ENCODE results near the gene MT1M.
"Not testable (repeated sequence)": the region's sequence is repeated elsewhere in the genome, so short reads cannot be mapped to it uniquely, and the experiment has no call there.

Gene MT1M

DNA sequence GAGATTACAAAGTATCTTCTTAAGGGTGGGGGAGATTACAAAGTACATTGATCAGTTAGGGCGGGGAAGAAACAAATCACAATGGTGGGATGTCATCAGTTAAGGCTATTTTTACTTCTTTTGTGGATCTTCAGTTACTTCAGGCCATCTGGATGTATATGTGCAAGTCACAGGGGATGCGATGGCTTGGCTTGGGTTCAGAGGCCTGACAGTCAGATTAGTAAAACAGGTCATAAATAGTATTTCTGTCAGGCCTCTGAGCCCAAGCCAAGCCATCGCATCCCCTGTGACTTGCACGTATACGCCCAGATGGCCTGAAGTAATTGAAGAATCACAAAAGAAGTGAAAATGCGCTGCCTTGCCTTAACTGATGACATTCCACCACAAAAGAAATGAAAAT lies 42.1 kb downstream of the MT1M start:
- H3K36me3 Mint-ChIP-seq (ENCODE audit: low read depth); H3K27ac Mint-ChIP-seq; H3K9me3 Mint-ChIP-seq; H3K4me3 Mint-ChIP-seq; intact Hi-C loops (cut with micrococcal nuclease): not testable (repeated sequence)
- Mint-ChIP-seq H3K4me1 (ENCODE audit: low read depth) (peaks cover 33% of the 10 kb centered on the region), H3K27me3 (peaks cover 83% of the 10 kb centered on the region)

DNA sequence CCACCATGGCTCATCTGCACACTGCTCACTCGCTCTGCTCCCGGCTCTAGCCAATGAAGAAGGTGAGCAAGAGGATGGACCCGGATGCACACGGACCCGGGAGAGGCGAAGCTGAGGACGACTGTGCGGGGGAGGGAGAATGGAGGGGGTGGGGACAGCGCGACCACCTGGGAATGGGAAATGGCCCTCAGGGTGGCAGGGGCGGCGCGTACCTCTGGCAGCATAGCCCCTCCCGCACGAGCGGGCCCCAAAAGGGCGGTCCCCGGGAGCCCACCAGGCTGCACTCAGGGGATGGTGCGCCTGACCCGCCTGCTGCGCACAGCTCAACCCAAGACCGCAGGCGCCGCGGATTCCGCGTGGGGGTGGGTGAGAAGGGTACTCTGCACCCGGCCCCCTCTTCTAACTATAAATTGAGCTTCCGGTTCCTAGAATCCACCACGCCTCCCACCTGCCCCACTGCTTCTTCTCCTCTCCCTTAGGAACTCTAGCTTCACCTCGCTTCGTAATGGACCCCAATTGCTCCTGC lies 43.3 kb downstream of the MT1M start:
- H3K4me1 Mint-ChIP-seq (ENCODE audit: low read depth) = peaks cover 25% of the 10 kb centered on the region
- intact Hi-C loops (cut with micrococcal nuclease) = no loop called here
- H3K27me3 Mint-ChIP-seq = peaks cover 71% of the 10 kb centered on the region
- H3K9me3 Mint-ChIP-seq = no peaks in the 10 kb centered on the region
- H3K4me3 Mint-ChIP-seq = no peak overlapping the region
- no peaks in the 10 kb centered on the region for H3K36me3 Mint-ChIP-seq (ENCODE audit: low read depth)
- no peak overlapping the region for H3K27ac Mint-ChIP-seq

DNA sequence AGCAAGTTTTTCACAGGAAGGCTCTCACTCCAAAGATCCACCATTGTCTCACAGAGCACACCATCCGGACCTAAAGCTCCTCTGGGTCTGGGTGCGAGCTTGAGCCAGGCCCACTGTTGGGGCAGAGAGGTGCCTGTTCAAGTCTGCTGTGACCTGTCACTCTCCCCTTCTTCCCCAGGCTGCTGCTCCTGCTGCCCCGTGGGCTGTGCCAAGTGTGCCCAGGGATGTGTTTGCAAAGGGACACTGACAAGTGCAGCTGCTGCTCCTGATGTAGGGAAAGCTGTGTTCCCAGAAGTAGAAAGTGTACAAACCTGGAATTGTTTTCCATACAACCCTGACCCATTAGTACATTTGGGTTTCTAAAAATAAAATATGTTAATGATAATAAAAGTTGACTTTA lies 45.0 kb downstream of the MT1M start:
- Mint-ChIP-seq H3K9me3 (no peaks in the 10 kb centered on the region), H3K27me3 (peaks cover 66% of the 10 kb centered on the region), H3K27ac (no peak overlapping the region), H3K36me3 (ENCODE audit: low read depth) (no peaks in the 10 kb centered on the region), H3K4me1 (ENCODE audit: low read depth) (peaks cover 34% of the 10 kb centered on the region), H3K4me3 (no peak overlapping the region)
- intact Hi-C loops (cut with micrococcal nuclease) = no loop called here

DNA sequence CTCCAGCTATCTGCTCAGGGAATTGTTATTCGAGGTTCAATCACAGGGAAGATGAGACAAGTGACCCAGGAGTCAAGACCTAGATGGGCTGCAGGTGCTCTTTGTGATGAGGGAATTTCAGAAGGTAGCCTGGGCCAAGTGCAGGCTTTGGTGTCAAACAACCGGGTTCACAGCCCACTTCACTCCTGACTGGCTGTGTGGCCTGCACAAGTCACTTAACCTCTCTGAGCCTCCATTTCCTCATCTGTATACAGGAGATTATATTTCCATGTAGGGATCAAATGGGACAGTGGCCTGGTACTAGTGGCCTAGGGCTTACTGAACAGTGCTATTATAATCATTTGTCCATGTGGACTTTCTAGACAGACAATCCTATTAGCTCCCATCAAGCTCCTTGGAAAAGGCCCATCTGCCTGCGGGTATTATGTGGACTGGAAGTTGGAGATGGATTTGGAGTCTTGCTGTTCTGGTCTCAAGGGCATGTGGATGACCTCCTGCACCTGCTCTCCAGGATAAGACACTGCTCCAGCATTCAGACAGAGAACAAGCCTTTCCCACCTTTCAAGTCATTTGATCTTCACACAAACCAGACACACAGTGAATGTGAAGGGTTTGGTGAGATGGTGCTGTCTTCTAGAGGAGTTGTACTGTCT lies 46.7 kb downstream of the MT1M start:
- Mint-ChIP-seq H3K9me3 (no peaks in the 10 kb centered on the region), H3K27ac (no peak overlapping the region), H3K27me3 (peaks cover 49% of the 10 kb centered on the region), H3K4me3 (no peak overlapping the region), H3K36me3 (ENCODE audit: low read depth) (no peaks in the 10 kb centered on the region), H3K4me1 (ENCODE audit: low read depth) (peaks cover 46% of the 10 kb centered on the region)
- intact Hi-C loops (cut with micrococcal nuclease) = no loop called here

DNA sequence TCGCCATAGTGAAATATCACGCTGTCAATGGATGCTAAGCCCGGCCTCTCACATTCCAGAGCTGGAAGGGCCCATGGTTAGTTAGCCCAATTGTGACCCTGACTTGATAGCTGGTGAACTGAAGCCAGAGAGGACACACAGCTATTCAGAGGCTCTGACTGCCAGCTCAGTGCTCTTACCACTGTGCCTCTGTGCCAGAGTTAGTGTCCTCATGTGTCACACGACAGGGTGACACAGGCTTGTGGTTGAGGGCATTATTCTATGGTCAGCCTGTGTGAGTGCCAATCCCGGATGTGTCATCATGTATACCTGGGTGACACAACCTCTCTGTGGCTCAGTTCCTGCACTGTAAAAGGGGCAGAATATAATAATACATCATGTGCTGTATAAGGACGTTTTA lies 47.4 kb downstream of the MT1M start:
- no peaks in the 10 kb centered on the region for H3K36me3 Mint-ChIP-seq (ENCODE audit: low read depth)
- no peaks in the 10 kb centered on the region for H3K9me3 Mint-ChIP-seq
- H3K27ac Mint-ChIP-seq = no peak overlapping the region
- H3K4me3 Mint-ChIP-seq = no peak overlapping the region
- H3K4me1 Mint-ChIP-seq (ENCODE audit: low read depth) = peaks cover 44% of the 10 kb centered on the region
- peaks cover 44% of the 10 kb centered on the region for H3K27me3 Mint-ChIP-seq
- intact Hi-C loops (cut with micrococcal nuclease) = no loop called here

DNA sequence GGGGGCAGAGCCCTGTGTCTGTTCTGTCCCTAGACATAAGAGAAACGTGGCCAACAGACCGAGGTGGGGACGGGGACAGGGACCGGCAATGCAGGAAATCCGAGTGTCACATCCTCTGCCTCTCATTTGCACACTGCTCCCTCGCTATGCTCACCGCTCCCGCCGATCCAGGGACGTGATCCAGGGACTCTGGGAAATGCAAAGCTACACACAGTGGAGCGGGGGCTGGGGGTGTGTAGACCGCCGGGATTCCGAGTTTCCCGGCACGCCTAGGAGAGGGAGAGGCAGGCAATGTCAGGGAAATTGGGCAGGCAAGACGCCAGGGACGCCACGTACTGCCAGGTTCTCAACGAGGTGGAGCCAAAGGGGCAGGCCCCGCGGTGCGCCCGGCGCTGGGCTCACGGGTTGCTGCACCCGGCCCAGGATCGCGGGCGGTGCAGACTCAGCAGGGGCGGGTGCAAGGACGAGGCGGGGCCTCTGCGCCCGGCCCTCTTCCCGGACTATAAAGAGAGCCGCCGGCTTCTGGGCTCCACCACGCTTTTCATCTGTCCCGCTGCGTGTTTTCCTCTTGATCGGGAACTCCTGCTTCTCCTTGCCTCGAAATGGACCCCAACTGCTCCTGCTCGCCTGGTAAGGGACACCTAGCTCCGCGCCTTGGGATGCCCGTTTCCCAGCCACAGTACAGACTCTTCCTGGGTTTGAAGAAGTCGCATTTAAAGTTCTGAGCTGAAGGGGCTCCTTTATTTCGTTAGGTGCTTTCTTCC lies 49.7 kb downstream of the MT1M start, which contains the start of gene MT1X:
MT1X (plus strand) TSS at position 532 of the 764 bp plus-strand sequence; CDS start at position 603, 71 bp downstream.
- Mint-ChIP-seq H3K36me3 (ENCODE audit: low read depth) (peaks cover 9% of the 10 kb centered on the region), H3K4me3 (peak within 1 kb of the TSS; percentile 87), H3K9me3 (peaks cover 13% of the 10 kb centered on the region), H3K27ac (peak within 1 kb of the TSS; percentile 89), H3K4me1 (ENCODE audit: low read depth) (peaks cover 27% of the 10 kb centered on the region), H3K27me3 (peaks cover 28% of the 10 kb centered on the region)
- intact Hi-C loops (cut with micrococcal nuclease) = no loop called here

DNA sequence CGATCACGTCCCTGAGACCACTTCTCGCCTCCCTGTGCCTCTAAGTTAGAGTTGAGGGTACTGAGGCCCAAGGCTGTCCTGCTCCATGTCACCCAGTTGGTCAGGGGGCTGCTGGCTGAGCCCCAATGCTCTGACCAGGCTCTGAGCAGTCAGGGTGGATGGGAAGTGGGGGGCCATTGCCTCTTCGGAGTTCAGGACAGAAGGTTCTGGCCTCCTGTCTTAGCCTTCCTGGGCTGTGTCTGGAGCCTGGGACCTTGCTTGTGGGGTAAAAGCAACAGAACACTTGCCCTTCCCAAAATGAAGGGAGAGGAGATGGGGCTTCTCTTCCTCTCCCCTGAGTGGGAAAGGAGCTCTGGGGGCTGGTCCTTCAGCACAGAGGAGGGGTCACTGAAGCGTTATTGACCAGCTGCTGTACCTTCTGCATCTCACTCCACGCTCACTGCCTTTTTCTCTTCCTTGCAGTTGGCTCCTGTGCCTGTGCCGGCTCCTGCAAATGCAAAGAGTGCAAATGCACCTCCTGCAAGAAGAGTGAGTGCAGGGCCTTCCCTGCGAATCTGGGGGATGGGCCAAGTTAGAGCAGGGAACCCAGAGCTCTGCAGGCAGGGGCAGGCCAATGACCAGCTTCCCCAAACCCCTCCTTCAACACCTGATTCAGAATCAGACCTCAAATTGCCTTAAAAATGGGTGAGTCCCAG lies 50.4 kb downstream of the MT1M start:
- Mint-ChIP-seq H3K4me3 (peak overlapping the region; percentile 87), H3K27ac (peak overlapping the region; percentile 89), H3K4me1 (ENCODE audit: low read depth) (peaks cover 27% of the 10 kb centered on the region), H3K36me3 (ENCODE audit: low read depth) (peaks cover 9% of the 10 kb centered on the region), H3K27me3 (peaks cover 22% of the 10 kb centered on the region), H3K9me3 (peaks cover 13% of the 10 kb centered on the region)
- intact Hi-C loops (cut with micrococcal nuclease) = no loop called here

Measured in dendritic cell treated with granulocyte-macrophage colony-stimulating factor and Interleukin-4, amounts not matched to agents 40 ng/mL and 50 ng/mL, for 4 days (primary cell).